Measurements from ENCODE around the gene LSM7. TPM values are rescaled to one million over a fixed set of nuclear protein-coding genes. Genes with fewer than 3 reads are reported as not detected.

The LSM7 gene
- total RNA-seq, 2 experiments from 2014 or later = 164 to 321 TPM

DNA sequence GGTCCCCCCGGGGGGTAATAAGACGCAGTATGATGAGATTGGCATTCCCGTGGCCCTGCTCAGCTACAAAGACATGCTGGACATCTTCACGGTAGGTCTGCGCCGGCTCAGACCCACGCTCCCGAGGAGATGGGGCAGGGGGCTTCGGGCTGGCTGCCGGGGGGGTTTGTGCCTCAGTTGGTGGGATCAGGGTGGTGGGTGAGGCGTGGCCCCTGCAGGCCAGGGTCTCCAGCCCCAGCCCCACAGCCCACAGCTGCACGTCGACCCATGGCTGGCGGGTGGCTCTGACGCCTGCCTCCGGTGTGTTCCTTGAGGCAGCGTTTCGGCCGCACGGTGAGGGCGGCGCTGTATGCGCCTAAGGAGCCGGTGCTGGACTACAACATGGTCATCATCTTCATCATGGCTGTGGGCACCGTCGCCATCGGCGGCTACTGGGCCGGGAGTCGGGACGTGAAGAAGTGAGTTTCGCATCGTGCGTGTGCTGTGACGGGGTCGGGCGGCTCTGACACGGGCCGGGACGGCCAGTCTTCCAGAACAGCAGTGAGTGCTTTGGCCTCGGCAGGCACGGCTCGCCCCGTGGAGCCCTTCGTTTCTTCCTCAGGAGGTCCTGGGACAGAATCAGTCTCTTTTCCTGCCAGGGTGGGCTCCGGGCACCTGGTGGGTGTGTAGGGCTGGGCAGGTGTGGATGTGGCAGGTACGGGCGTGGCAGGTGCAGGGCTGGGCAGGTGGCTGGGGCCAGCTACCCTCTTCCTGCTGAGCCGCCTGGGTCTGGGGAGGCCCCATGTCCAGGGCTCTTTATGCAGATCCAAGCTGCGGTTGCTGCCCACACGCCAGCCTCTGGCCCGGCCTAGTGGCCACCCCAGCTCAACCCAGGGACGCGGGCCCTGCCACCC, 10.6 kb upstream of the LSM7 start:
- no peak for DNase-seq (ENCODE audit: low spot score)
- ChIA-PET CTCF (ENCODE audit: unreplicated experiment) (no interaction called here), POLR2A (no interaction called here)
- H3K4me2 ChIP-seq (ENCODE audit: low read length) = no peak overlapping the region
- no TSS peak for BruUV-seq (replicated peaks)
- H4K20me1 ChIP-seq (ENCODE audit: insufficient read depth, low read length) = no peaks in the 10 kb centered on the region
- TF ChIP-seq EZH2phosphoT487 (IDR thresholded peaks at IDR 0.05; ENCODE audit: borderline replicate concordance, low read depth, low read length) (no peak), CTCF (conservative IDR thresholded peaks at IDR 0.05; ENCODE audit: low read length) (no peak)
- H3K36me3 ChIP-seq (ENCODE audit: insufficient read depth, low read length) = peaks cover 38% of the 10 kb centered on the region
- peaks cover 2% of the 10 kb centered on the region for H3K4me1 ChIP-seq (ENCODE audit: insufficient read depth, low read length, poor library complexity, severe bottlenecking)
- H3K9me2 ChIP-seq (ENCODE audit: insufficient read depth, low read length) = no peaks in the 10 kb centered on the region
- no peak overlapping the region for H2AFZ ChIP-seq (ENCODE audit: low read length)
- no peaks in the 10 kb centered on the region for H3K9me3 ChIP-seq (ENCODE audit: low read length)
- H3K79me2 ChIP-seq (ENCODE audit: insufficient read depth, low read depth, low read length) = peaks cover 14% of the 10 kb centered on the region
- no peak overlapping the region for H3K27ac ChIP-seq (ENCODE audit: low read depth, low read length, poor library complexity, severe bottlenecking)
- intact Hi-C loops (cut with micrococcal nuclease; ENCODE audit: unreplicated experiment) = no loop called here
- no peak overlapping the region for H3K4me3 ChIP-seq (ENCODE audit: low read depth, low read length, poor library complexity, severe bottlenecking)

DNA sequence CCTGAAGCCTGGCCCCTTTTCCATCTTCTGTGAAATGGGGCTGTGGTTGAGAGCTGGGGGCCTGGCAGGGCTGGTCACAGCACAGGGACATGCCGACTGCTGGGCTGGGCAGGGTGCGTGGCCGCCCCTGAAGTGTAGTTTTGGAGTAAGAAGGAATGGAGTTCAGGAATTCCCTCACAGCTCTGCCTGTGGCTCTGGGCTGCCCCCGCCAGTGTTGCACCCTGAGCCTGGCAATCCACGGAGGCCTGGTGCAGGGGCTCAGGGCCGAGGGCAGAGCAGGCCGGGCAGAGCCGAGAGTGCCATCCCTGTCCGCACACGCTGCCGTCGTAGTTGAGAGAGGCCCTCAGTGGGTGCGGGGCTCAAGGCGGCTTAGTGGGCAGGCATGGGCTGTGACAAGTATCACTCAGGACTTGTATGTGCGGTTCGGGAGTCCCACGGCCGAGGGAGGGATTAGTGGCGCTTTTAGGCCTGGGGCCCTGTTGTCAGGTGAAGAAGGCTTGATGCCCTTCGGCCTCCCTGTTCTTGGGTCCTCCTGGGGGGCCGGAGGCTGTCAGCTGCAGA, 9.7 kb upstream of the LSM7 start:
- no peak for DNase-seq (ENCODE audit: low spot score)
- H3K27ac ChIP-seq (ENCODE audit: low read depth, low read length, poor library complexity, severe bottlenecking) = no peak overlapping the region
- intact Hi-C loops (cut with micrococcal nuclease; ENCODE audit: unreplicated experiment) = no loop called here
- H3K9me3 ChIP-seq (ENCODE audit: low read length) = peaks cover 5% of the 10 kb centered on the region; the same call in 1 of the 2 replicates
- ChIA-PET POLR2A (no interaction called here), CTCF (ENCODE audit: unreplicated experiment) (no interaction called here)
- peaks cover 46% of the 10 kb centered on the region for H3K36me3 ChIP-seq (ENCODE audit: insufficient read depth, low read length)
- peaks cover 11% of the 10 kb centered on the region for H3K4me1 ChIP-seq (ENCODE audit: insufficient read depth, low read length, poor library complexity, severe bottlenecking)
- H3K79me2 ChIP-seq (ENCODE audit: insufficient read depth, low read depth, low read length) = peaks cover 21% of the 10 kb centered on the region
- no peak overlapping the region for H3K4me2 ChIP-seq (ENCODE audit: low read length)
- no peaks in the 10 kb centered on the region for H3K9me2 ChIP-seq (ENCODE audit: insufficient read depth, low read length)
- no peaks in the 10 kb centered on the region for H4K20me1 ChIP-seq (ENCODE audit: insufficient read depth, low read length)
- TF ChIP-seq CTCF (conservative IDR thresholded peaks at IDR 0.05; ENCODE audit: low read length) (no peak), EZH2phosphoT487 (IDR thresholded peaks at IDR 0.05; ENCODE audit: borderline replicate concordance, low read depth, low read length) (no peak)
- BruUV-seq (replicated peaks) = no TSS peak
- no peak overlapping the region for H2AFZ ChIP-seq (ENCODE audit: low read length)
- no peak overlapping the region for H3K4me3 ChIP-seq (ENCODE audit: low read depth, low read length, poor library complexity, severe bottlenecking)

GRCh38 chr19:2337329-2337707, 8.9 kb upstream of the LSM7 start:
- intact Hi-C loops (cut with micrococcal nuclease; ENCODE audit: unreplicated experiment) = no loop called here
- H3K4me1 ChIP-seq (ENCODE audit: insufficient read depth, low read length, poor library complexity, severe bottlenecking) = peaks cover 19% of the 10 kb centered on the region
- BruUV-seq (replicated peaks) = no TSS peak
- H3K27ac ChIP-seq (ENCODE audit: low read depth, low read length, poor library complexity, severe bottlenecking) = no peak overlapping the region
- no peak overlapping the region for H3K4me2 ChIP-seq (ENCODE audit: low read length)
- peaks cover 46% of the 10 kb centered on the region for H3K36me3 ChIP-seq (ENCODE audit: insufficient read depth, low read length)
- H2AFZ ChIP-seq (ENCODE audit: low read length) = no peak overlapping the region
- H4K20me1 ChIP-seq (ENCODE audit: insufficient read depth, low read length) = no peaks in the 10 kb centered on the region
- peaks cover 21% of the 10 kb centered on the region for H3K79me2 ChIP-seq (ENCODE audit: insufficient read depth, low read depth, low read length)
- POLR2A ChIA-PET = no interaction called here
- CTCF ChIA-PET (ENCODE audit: unreplicated experiment) = no interaction called here
- no peak for DNase-seq (ENCODE audit: low spot score)
- H3K4me3 ChIP-seq (ENCODE audit: low read depth, low read length, poor library complexity, severe bottlenecking) = no peak overlapping the region
- peaks cover 5% of the 10 kb centered on the region; the same call in 1 of the 2 replicates for H3K9me3 ChIP-seq (ENCODE audit: low read length)
- H3K9me2 ChIP-seq (ENCODE audit: insufficient read depth, low read length) = no peaks in the 10 kb centered on the region
- no peak for TF ChIP-seq EZH2phosphoT487 (IDR thresholded peaks at IDR 0.05; ENCODE audit: borderline replicate concordance, low read depth, low read length)
- TF ChIP-seq CTCF (conservative IDR thresholded peaks at IDR 0.05; ENCODE audit: low read length) = 0 out of 2 replicates have a peak, but pooled peaks have one; percentile 26

Measured in OCI-LY7 (cell line).